Hepatocyte (in vitro differentiated cells): Measurements from ENCODE around the gene CNPPD1.

ENCODE experiments used
- EZH2 ChIP-seq: fragments of 200-600 bp; sonication (generic); IDR thresholded peaks from 2 replicates; pipeline ENCODE4 v1.6.1; 2016; ENCODE audit warnings: antibody characterized with exemption, mild to moderate bottlenecking, borderline replicate concordance
- EZH2phosphoT487 ChIP-seq: fragments of 200-600 bp; sonication (generic); IDR thresholded peaks from one replicate; pipeline ENCODE4 v1.6.1; 2018; ENCODE audit warnings: antibody characterized with exemption, mild to moderate bottlenecking, low read depth, moderate library complexity; ENCODE audit not compliant: unreplicated experiment, severe bottlenecking
- TF ChIP-seq, protein P1 (sequence below): fragments of 200-600 bp; sonication (generic); IDR thresholded peaks from 2 replicates; pipeline ENCODE4 v1.5.1; 2016; ENCODE audit warnings: antibody characterized with exemption, mild to moderate bottlenecking; ENCODE audit not compliant: poor library complexity

DNA sequence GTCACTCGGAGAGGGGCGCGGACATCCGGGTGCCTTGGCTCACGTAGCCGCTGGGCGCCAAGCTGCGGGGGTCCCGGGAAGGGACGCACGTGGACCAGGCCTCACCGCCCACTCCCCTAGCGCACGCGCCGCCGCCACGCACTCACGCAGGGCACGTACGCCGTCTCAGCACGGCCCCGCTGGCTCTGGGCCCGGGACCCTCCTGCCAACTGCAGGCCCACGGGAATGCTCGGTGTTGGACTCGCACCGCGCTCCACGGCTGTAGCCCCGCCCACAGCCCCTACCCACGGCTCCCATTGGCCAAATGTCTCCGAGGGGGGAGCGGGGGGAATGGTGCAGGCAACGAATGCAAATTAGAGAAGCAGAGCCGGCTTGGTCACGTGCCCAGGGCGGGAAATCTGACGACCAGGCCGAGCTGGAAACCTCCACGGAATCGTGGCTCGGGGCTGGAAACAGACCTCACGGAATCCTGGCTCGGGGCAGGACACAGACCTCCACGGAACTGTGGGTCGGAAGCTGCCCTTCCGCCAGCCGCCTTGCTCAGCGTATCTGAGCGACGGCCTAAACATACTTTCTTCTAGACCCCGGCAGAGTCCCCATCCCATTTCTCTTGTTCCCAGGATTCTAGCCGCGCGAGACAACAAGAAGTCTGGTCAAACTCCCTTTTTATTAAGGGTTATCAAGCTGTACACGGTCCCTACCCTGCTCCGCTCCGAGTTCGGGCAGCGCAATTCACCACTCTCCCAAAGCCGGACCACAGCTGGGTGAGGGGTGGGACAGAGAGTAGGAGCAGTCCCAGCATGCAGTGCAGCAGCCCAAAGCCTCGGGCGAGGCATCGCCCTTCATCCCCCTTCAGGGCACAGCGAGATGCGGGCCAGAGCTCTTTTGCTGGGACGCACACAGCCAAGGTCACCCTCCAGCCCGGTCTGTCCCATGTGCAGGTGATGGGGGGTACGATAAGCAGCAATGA, 42.3 kb upstream of the CNPPD1 start, which contains the start of gene ABCB6:
- TF ChIP-seq, protein P1, sequence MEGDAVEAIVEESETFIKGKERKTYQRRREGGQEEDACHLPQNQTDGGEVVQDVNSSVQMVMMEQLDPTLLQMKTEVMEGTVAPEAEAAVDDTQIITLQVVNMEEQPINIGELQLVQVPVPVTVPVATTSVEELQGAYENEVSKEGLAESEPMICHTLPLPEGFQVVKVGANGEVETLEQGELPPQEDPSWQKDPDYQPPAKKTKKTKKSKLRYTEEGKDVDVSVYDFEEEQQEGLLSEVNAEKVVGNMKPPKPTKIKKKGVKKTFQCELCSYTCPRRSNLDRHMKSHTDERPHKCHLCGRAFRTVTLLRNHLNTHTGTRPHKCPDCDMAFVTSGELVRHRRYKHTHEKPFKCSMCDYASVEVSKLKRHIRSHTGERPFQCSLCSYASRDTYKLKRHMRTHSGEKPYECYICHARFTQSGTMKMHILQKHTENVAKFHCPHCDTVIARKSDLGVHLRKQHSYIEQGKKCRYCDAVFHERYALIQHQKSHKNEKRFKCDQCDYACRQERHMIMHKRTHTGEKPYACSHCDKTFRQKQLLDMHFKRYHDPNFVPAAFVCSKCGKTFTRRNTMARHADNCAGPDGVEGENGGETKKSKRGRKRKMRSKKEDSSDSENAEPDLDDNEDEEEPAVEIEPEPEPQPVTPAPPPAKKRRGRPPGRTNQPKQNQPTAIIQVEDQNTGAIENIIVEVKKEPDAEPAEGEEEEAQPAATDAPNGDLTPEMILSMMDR, result no peak
- TF ChIP-seq EZH2 (no peak), EZH2phosphoT487 (no peak)
